ENCODE measurements around the gene WFIKKN2.
"Not testable (repeated sequence)": the region's sequence is repeated elsewhere in the genome, so short reads cannot be mapped to it uniquely, and the experiment has no call there.

WFIKKN2 gene

DNA sequence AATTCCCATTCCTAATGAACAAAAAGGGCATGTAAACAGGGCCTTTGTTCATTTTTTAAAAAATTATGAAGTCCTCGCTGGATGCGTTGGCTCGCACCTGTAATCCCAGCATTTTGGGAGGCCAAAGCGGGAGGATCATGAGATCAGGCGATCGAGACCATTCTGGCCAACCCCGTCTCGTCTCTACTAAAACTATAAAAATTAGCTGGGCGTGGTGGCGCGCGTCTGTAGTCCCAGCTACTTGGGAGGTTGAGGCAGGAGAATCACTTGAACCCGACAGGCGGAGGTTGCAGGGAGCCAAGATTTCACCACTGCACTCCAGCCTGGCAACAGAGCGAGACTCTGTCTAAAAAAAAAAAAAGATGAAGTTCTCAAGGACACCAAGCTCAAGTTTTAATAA lies 24.3 kb downstream of the WFIKKN2 start:
- not testable (repeated sequence) for DNase-seq; H3K27me3 Mint-ChIP-seq; ATAC-seq (replicated peaks); H3K9me3 Mint-ChIP-seq; H3K27ac Mint-ChIP-seq; H3K4me3 Mint-ChIP-seq
- Mint-ChIP-seq H3K36me3 (ENCODE audit: insufficient read depth) (peaks cover 44% of the 10 kb centered on the region), H3K4me1 (ENCODE audit: low read depth in 2 of 2) (peaks cover 22 to 29% of the 10 kb centered on the region in 2 donors)

DNA sequence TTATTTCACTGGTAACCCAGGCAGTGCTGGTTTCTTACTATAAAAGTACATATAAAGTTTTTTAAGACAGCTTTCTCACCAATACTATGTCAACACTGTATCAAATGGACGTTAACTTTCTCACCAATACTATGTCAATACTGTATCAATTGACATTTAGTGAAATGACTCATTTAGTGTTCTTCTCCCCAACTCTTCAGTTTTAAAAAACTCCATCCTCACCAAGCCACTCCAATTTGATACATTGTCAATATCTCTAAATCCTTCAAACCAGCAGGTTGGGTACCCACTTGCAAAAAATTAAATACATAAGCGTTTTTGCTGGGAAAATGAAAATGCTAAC lies 25.9 kb downstream of the WFIKKN2 start:
- DNase-seq (no peak), ATAC-seq (replicated peaks) (no peak)
- peak overlapping the region in 1 of 2 donors; percentile 33 for H3K4me3 Mint-ChIP-seq
- H3K27ac Mint-ChIP-seq = peak overlapping the region; percentile 61 to 87
- no peaks in the 10 kb centered on the region for H3K27me3 Mint-ChIP-seq
- H3K4me1 Mint-ChIP-seq (ENCODE audit: low read depth in 2 of 2) = peaks cover 24 to 35% of the 10 kb centered on the region in 2 donors
- peaks cover 59% of the 10 kb centered on the region for H3K36me3 Mint-ChIP-seq (ENCODE audit: insufficient read depth)
- H3K9me3 Mint-ChIP-seq = no peaks in the 10 kb centered on the region

DNA sequence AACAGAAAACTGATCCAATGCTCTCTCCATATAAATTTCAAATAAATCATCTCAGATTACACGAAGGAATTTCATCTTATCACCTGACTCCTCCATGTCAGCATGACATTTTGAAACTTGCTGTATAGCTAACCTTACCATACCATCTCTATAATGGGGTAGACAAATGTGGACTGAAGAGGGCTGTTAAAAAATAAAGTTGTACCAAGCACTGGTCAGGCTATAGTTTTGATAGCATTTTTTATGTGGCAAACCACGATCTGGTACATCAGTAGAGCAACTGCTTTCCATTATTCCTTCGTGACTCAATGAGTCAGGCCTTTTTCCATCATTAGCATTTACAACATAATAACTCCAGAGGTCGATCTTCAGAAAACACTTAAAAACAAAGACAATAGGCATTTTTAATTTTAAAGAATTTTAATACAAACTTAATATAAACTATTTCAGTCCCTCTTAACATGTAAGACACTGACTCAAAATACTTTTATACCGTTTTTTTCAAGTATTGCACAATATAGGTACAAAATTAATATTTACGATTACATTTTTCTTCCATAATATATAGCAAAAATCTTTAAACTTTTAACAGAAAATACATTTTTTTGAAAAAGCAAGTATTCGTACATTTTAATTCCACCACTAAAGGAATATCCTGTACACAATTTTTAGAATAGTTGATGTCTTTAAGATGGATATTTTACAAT lies 26.6 kb downstream of the WFIKKN2 start:
- H3K9me3 Mint-ChIP-seq = no peaks in the 10 kb centered on the region
- H3K4me3 Mint-ChIP-seq = peak overlapping the region; percentile 33 to 57
- peak overlapping the region; percentile 61 to 87 for H3K27ac Mint-ChIP-seq
- peaks cover 24 to 36% of the 10 kb centered on the region in 2 donors for H3K4me1 Mint-ChIP-seq (ENCODE audit: low read depth in 2 of 2)
- H3K36me3 Mint-ChIP-seq (ENCODE audit: insufficient read depth) = peaks cover 65% of the 10 kb centered on the region
- DNase-seq (no peak), ATAC-seq (replicated peaks) (no peak)
- H3K27me3 Mint-ChIP-seq = no peaks in the 10 kb centered on the region

DNA sequence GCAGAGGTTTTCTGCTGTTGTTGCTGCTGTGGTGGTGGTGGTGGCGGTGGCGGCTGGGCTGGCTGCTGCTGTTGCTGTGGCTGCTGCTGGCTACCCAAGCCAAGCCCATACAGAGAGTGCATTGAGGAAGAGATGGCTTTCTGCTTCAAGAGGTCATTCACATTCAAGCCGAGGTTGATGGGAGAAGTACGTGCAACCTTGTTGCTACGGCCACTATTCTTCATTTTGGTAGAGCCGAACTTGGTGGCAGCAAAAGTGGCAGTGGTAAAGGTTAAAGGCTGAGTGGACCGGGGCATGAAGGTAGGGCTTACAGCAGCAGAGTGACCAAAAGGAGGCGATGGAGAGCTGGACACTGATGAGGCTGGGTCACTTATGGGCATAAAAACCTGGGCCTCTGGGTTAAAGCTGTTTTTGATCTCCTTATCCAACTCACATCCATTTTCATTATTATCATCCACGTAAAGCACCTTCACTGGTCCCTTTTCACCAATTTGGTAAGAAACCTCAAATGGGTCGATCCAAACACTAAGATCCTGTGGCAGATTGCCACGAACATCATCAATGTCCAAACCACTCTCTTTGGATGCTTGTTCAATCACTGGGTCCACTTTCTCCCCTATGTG lies 27.9 kb downstream of the WFIKKN2 start:
- H3K4me1 Mint-ChIP-seq (ENCODE audit: low read depth in 2 of 2) = peaks cover 36 to 49% of the 10 kb centered on the region in 2 donors
- H3K9me3 Mint-ChIP-seq = no peaks in the 10 kb centered on the region
- H3K27ac Mint-ChIP-seq = peak overlapping the region; percentile 98 to 99
- DNase-seq = peak; percentile 21 to 27 (median 27)
- no peak for ATAC-seq (replicated peaks)
- peaks cover 79% of the 10 kb centered on the region for H3K36me3 Mint-ChIP-seq (ENCODE audit: insufficient read depth)
- H3K4me3 Mint-ChIP-seq = peak overlapping the region; percentile 98 to 99
- no peaks in the 10 kb centered on the region for H3K27me3 Mint-ChIP-seq

DNA sequence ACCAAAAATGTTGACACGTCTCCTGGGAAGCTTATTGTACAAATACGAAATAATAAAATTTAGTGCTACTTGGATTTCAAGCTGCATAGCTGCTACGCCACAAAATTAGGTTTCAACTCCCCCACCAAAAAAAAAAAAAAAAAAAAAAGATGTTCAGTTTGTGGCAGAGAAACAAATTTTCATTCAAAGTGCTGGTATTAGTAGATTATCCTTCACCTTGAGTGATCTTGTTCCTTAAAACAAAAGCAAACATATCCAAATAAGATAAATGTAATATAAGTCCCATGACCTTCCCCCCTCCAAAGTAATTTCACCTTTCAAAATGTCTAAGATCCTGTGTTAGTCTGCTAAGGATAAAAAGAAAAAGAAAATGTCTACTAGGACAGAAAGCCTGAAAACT lies 28.5 kb downstream of the WFIKKN2 start:
- Mint-ChIP-seq H3K36me3 (ENCODE audit: insufficient read depth) (peaks cover 79% of the 10 kb centered on the region), H3K4me3 (peak overlapping the region; percentile 98 to 99), H3K9me3 (no peaks in the 10 kb centered on the region), H3K4me1 (ENCODE audit: low read depth in 2 of 2) (peaks cover 39 to 54% of the 10 kb centered on the region in 2 donors), H3K27me3 (no peaks in the 10 kb centered on the region), H3K27ac (peak overlapping the region; percentile 98 to 99)
- ATAC-seq (replicated peaks) (no peak), DNase-seq (no peak)

DNA sequence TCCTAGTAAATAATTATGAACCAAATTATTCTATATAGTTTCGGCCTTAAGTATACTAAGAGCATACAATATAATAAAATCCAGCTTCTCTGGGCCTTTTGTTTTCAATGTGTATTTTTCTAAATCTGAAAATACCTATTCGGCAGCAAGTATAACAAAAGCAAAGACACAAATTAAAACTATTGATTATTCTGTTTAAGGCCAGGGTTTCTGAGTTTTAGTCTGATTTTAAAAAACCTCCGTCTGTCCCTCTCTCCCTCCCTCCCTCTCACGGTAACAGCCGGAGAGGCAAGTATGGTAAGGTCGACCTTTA lies 29.3 kb downstream of the WFIKKN2 start:
- peaks cover 79% of the 10 kb centered on the region for H3K36me3 Mint-ChIP-seq (ENCODE audit: insufficient read depth)
- peak overlapping the region; percentile 98 to 99 for H3K27ac Mint-ChIP-seq
- no peaks in the 10 kb centered on the region for H3K27me3 Mint-ChIP-seq
- DNase-seq (no peak), ATAC-seq (replicated peaks) (no peak)
- H3K4me1 Mint-ChIP-seq (ENCODE audit: low read depth in 2 of 2) = peaks cover 39 to 54% of the 10 kb centered on the region in 2 donors
- peak overlapping the region; percentile 98 to 99 for H3K4me3 Mint-ChIP-seq
- H3K9me3 Mint-ChIP-seq = no peaks in the 10 kb centered on the region

DNA sequence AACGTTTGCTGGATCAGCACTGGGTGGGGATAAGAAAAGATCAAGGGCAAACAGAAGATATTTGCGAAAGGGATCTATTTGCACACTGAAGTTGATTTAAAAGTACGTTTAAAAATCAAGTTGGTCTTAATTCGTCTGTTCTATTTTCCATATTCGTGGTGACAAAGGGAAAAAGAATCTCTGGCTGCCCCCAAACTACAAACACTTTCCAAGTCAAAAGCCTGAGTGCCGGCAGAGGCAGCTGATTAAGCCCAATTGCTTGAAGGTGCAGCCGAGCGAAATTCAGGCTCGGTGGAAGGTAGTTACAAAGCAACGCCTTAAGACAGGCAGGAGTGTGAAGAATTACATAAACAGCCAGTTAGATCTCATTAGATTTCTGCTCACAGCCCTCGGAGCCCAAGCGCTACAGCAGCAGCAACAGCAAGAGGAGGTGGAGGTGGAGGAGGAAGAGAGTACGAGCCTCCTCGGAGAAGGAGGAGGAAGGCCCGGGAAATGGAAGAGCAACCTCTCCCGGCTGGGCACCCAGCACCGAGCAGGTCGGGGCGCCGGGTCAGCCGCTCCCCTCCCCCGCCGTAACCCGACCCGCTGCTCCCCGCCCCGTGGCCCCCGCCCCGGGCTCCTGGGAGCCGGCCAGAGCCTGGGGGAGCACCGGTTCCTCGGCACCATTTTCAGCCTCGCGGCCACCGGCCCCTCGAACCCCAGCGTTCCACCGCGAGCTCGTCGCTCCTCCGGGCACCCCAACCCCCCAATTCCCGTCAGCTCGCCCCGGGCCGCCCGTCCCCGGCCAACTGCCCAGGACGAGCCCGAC lies 29.9 kb downstream of the WFIKKN2 start:
- H3K4me3 Mint-ChIP-seq = peak overlapping the region; percentile 98 to 99
- ATAC-seq (replicated peaks) = peak; percentile 2
- H3K4me1 Mint-ChIP-seq (ENCODE audit: low read depth in 2 of 2) = peaks cover 39 to 54% of the 10 kb centered on the region in 2 donors
- peaks cover 76% of the 10 kb centered on the region for H3K36me3 Mint-ChIP-seq (ENCODE audit: insufficient read depth)
- peak overlapping the region; percentile 98 to 99 for H3K27ac Mint-ChIP-seq
- DNase-seq = peak; percentile 42 to 46 (median 43)
- no peaks in the 10 kb centered on the region for H3K27me3 Mint-ChIP-seq
- H3K9me3 Mint-ChIP-seq = no peaks in the 10 kb centered on the region

DNA sequence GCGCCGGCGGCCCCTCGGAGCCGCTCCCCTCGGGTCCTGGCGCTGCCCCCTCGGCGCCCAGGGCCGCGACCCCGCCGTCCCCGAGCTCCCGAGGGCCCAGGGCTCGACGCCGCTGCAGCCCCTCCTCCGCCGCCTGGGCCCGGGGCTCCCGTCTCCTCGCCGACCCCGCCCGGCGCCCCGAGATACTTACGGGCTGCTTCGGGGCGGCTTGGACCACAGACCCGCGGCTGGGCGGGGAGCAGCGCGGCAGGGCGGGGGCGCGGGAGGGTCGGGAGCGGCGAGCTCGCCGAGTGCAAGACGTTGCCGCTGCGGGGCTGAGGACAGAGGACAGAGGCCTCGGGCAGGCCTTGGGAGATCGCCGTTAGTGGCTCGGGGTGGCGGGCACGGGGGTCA lies 30.5 kb downstream of the WFIKKN2 start:
- H3K4me3 Mint-ChIP-seq = peak overlapping the region; percentile 98 to 99
- no peaks in the 10 kb centered on the region for H3K27me3 Mint-ChIP-seq
- H3K9me3 Mint-ChIP-seq = no peaks in the 10 kb centered on the region
- DNase-seq (no peak), ATAC-seq (replicated peaks) (peak; percentile 3)
- peaks cover 72% of the 10 kb centered on the region for H3K36me3 Mint-ChIP-seq (ENCODE audit: insufficient read depth)
- peaks cover 39 to 54% of the 10 kb centered on the region in 2 donors for H3K4me1 Mint-ChIP-seq (ENCODE audit: low read depth in 2 of 2)
- peak overlapping the region; percentile 90 to 95 for H3K27ac Mint-ChIP-seq

DNA sequence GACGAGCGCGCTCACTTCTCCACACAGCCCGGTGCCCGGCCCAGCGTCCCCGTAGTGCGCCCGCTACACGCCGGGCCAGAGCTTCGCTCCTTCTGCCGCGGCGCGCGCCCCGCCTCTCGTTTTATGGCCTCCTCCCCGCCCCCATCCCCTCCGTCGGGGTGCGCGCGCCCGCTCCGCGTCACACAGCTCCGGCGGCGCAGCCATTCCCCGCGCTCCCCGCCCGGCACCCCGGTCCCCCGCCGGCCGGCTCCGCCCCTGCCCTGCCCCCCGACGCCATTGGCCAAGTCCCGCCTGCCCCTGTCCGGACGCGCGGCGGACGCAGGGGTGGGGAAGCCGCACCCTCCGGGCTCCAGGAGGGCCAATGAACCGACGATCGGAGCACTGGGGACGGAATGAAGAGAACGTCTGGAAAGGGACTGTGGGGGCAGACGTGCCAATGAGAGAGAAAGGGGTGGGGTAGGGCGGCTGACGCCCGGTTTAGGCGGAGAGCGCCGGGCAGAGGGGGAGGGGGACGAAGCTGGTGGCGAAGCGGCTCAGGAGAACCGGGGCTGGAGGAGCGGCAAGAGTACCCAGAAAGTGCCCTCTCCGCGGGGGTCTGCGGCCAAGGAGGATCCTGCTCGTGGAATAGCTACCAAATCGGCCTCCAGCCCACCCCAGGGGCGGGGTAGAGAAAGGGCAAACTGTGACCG lies 31.0 kb downstream of the WFIKKN2 start, which contains the start of gene TOB1:
TSS of gene TOB1 (minus strand) at position 94 of the 689 bp plus-strand sequence. CDS start 2,337 bp downstream, outside the sequence.
- ATAC-seq (replicated peaks) = peak; percentile 65
- H3K36me3 Mint-ChIP-seq (ENCODE audit: insufficient read depth) = peaks cover 68% of the 10 kb centered on the region
- no peaks in the 10 kb centered on the region for H3K9me3 Mint-ChIP-seq
- peaks cover 41 to 54% of the 10 kb centered on the region in 2 donors for H3K4me1 Mint-ChIP-seq (ENCODE audit: low read depth in 2 of 2)
- peak within 1 kb of the TSS; percentile 98 to 99 for H3K27ac Mint-ChIP-seq
- DNase-seq = peak; percentile 93 to 95 (median 95)
- no peaks in the 10 kb centered on the region for H3K27me3 Mint-ChIP-seq
- H3K4me3 Mint-ChIP-seq = peak within 1 kb of the TSS; percentile 98 to 99

DNA sequence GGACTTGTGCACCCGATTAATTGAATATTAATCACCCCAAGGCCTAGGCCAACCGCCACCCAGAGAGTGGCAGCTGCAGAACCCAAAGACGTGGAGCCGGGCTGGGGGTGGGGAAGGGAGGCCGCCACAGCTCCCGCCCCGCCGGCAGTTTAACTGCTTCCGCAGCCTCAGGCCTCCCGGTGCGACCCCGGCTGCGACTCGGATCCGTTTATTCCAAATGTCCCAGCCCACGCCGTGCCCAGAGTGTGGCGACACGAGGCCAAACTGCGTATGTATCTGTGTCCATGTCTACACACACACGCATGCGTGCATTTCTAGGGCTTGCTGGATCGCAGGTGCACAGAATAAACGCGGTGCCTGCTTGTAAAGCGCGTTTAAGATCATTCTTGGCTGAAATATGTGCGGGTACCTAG lies 31.6 kb downstream of the WFIKKN2 start:
- no peaks in the 10 kb centered on the region for H3K27me3 Mint-ChIP-seq
- DNase-seq (peak in 2 of 3 experiments; percentile 64 to 68), ATAC-seq (replicated peaks) (peak; percentile 29)
- H3K4me1 Mint-ChIP-seq (ENCODE audit: low read depth in 2 of 2) = peaks cover 40 to 54% of the 10 kb centered on the region in 2 donors
- H3K4me3 Mint-ChIP-seq = peak overlapping the region; percentile 98 to 99
- H3K27ac Mint-ChIP-seq = peak overlapping the region; percentile 90 to 95
- H3K9me3 Mint-ChIP-seq = no peaks in the 10 kb centered on the region
- peaks cover 62% of the 10 kb centered on the region for H3K36me3 Mint-ChIP-seq (ENCODE audit: insufficient read depth)

DNA sequence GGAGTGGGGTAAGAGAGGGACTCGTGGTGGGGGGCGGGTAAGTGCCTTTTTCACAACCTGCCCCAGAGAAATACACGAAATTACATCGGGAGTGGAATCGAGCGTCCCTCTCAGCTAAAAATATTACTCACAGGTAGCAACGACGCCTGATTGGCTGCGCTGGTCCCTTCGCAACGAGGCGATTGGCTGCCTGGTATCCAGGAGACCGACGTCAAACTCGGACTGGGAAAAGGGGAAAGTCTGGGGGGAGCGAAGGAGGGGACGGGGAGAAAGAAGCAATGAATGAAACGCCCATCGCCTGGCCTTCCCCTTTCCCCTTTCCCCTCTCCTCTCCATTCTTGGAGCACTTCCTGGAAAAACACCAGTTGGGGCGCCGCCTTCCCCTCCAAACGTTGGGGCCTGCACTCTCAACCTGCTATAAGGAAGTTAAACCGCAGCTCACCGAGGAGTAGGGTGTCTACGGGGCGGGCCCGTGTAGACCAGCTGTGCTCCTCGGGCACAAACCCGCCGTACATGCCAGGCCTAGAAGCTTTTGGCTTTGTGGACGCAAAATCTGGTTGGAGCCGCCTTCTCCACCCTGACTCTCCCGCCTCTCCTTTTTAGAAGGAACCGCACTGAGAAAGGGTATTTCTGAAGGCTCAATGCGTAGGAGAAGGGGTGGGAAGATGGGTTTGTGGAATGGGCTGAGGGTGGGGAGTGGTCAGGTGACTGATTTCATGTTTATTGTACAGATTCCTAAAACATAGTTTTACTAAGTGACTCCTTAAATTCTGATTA lies 32.2 kb downstream of the WFIKKN2 start:
- Mint-ChIP-seq H3K36me3 (ENCODE audit: insufficient read depth) (peaks cover 57% of the 10 kb centered on the region), H3K9me3 (no peaks in the 10 kb centered on the region), H3K27ac (peak overlapping the region; percentile 90 to 95), H3K4me1 (ENCODE audit: low read depth in 2 of 2) (peaks cover 41 to 55% of the 10 kb centered on the region in 2 donors), H3K4me3 (peak overlapping the region; percentile 98 to 99), H3K27me3 (no peaks in the 10 kb centered on the region)
- DNase-seq (peak; percentile 71 to 77 (median 73)), ATAC-seq (replicated peaks) (peak; percentile 45)

DNA sequence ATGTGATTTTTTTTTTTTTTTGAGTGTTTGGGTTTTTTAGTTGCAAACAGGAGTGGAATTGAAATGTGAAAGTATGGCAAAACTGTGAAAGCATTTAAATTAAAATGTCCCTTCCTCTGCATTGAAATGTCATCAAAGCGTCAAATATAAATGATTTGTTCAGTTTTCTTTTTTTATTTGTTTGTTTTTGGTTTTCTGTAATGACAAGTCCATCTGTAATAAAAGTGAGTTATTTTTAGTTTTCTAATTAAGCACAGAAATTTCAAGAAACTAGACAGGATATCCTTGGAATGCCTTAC lies 32.7 kb downstream of the WFIKKN2 start:
- no peaks in the 10 kb centered on the region for H3K9me3 Mint-ChIP-seq
- H3K4me1 Mint-ChIP-seq (ENCODE audit: low read depth in 2 of 2) = peaks cover 38 to 53% of the 10 kb centered on the region in 2 donors
- H3K27me3 Mint-ChIP-seq = no peaks in the 10 kb centered on the region
- ATAC-seq (replicated peaks) (no peak), DNase-seq (no peak)
- peak overlapping the region; percentile 90 to 95 for H3K27ac Mint-ChIP-seq
- H3K4me3 Mint-ChIP-seq = peak overlapping the region; percentile 98 to 99
- H3K36me3 Mint-ChIP-seq (ENCODE audit: insufficient read depth) = peaks cover 51% of the 10 kb centered on the region
